Activated T-cell treated with anti-CD3 and anti-CD28 coated beads, Interleukin-2, amount 50 U/mL, for 72 hours (primary cell): ENCODE results near the gene KCNK6. TPM values are rescaled to one million over a fixed set of nuclear protein-coding genes. Genes with fewer than 3 reads are reported as not detected.

Experiments
- ATAC-seq, 2 donors: fragments of 150-1000 bp; cut with Tn5 transposase; replicated peaks in 1 of 2; 2 replicates each; pipeline ENCODE4 v1.10.0; 2021; ENCODE audit warnings: moderate library complexity in 2 of 2, mild to moderate bottlenecking in 1 of 2
- DNase-seq, 2 donors: peaks; one replicate each; pipeline ENCODE4 v3.0.0; 2021 to 2022; ENCODE audit warnings: mixed read lengths in 1 of 2
- H3K27ac Mint-ChIP-seq: one replicate; pipeline ENCODE4 v1.8.0; 2022; ENCODE audit warnings: mild to moderate bottlenecking, moderate library complexity, mixed read lengths
- H3K27me3 Mint-ChIP-seq: one replicate; pipeline ENCODE4 v1.8.0; 2022; ENCODE audit warnings: low read depth, mixed read lengths
- H3K36me3 Mint-ChIP-seq, 2 donors: one replicate each; pipeline ENCODE4 v1.8.0; 2022; ENCODE audit warnings: mixed read lengths in 2 of 2, mild to moderate bottlenecking in 1 of 2; ENCODE audit not compliant: insufficient read depth in 2 of 2
- H3K4me1 Mint-ChIP-seq: one replicate; pipeline ENCODE4 v1.8.0; 2022; ENCODE audit warnings: low read depth, mixed read lengths
- H3K4me3 Mint-ChIP-seq, 2 donors: one replicate each; pipeline ENCODE4 v1.8.0; 2022; ENCODE audit warnings: mild to moderate bottlenecking in 2 of 2, mixed read lengths in 2 of 2, moderate library complexity in 2 of 2
- H3K9me3 Mint-ChIP-seq, 2 donors: one replicate each; pipeline ENCODE4 v1.8.0; 2022; ENCODE audit warnings: mixed read lengths in 2 of 2
- total RNA-seq, 2 donors: library from RNA; stranded (reverse); gene quantifications; one replicate each; pipeline ENCODE4 v1.2.3, GENCODE V29; 2022

KCNK6 gene
- total RNA-seq, 2 donors from 2014 or later = 10.2 to 10.3 TPM

DNA sequence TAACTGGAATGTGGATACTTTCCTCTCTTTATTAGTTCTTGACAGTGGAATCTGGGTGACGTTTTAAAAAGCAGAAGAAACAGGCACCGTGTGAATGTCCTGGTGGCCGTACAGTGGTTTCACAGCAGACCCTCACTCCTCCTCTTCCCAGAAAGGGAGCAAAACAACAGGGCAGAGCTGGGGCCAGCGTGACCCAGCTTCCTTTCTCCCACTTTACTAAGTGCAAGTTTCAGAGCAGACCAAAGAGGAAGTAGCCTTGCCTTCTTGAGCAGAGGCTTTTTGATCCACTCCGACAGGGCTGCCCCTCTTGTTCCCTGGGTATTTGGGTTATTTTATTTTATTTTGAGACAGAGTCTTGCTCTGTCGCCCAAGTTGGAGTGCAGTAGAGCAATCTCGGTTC, 35.2 kb upstream of the KCNK6 start:
- Mint-ChIP-seq H3K4me1 (peaks cover 23% of the 10 kb centered on the region), H3K27me3 (no peaks in the 10 kb centered on the region), H3K27ac (no peak overlapping the region), H3K36me3 (peaks cover 0 to 2% of the 10 kb centered on the region in 2 donors), H3K4me3 (no peak overlapping the region), H3K9me3 (no peaks in the 10 kb centered on the region)
- no peak for DNase-seq
- ATAC-seq = no peak

DNA sequence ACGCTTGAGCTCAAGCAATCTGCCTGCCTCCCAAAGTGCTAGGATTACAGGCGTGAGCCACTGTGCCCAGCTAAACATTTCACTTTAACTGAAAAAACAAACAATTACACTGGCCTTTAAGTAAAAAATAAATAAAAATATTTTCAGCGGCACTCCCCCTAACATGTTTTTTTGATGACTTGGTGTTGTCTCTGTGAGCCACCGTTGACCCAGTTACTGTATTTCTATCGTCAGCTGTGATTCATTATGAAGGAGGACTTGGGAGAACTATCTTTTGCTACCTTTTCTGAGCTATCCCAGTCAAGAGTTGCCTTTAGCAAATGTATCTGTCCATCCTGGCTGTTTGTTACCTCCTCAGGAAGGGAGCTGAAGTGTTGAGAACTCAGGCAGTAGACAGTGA, 34.1 kb upstream of the KCNK6 start:
- Mint-ChIP-seq H3K4me1 (peaks cover 22% of the 10 kb centered on the region), H3K9me3 (no peaks in the 10 kb centered on the region), H3K27me3 (no peaks in the 10 kb centered on the region), H3K4me3 (no peak overlapping the region), H3K27ac (no peak overlapping the region), H3K36me3 (peaks cover 0 to 5% of the 10 kb centered on the region in 2 donors)
- DNase-seq = no peak
- ATAC-seq = no peak

DNA sequence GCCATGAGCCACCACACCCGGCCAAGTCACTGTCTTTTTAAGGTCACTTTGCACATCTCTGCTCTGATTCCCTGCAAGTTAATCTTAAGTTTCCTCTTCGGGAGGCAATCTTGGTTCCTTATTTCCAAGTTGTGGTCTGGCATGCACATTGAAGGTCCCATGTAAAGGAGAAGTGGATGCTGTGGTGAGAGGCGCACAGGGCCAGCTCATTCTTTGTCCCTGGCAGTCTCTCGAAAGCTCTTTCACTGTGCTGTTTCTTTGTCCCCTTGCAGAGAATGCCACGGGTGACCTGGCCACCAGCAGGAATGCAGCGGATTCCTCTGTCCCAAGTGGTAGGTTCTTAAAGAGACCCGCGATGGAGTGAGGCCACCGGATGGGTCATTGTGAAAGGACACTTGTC, 32.0 kb upstream of the KCNK6 start:
- Mint-ChIP-seq H3K27me3 (no peaks in the 10 kb centered on the region), H3K27ac (no peak overlapping the region), H3K36me3 (peaks cover 0 to 5% of the 10 kb centered on the region in 2 donors), H3K9me3 (no peaks in the 10 kb centered on the region), H3K4me3 (no peak overlapping the region), H3K4me1 (peaks cover 2% of the 10 kb centered on the region)
- ATAC-seq (no peak), DNase-seq (no peak)

DNA sequence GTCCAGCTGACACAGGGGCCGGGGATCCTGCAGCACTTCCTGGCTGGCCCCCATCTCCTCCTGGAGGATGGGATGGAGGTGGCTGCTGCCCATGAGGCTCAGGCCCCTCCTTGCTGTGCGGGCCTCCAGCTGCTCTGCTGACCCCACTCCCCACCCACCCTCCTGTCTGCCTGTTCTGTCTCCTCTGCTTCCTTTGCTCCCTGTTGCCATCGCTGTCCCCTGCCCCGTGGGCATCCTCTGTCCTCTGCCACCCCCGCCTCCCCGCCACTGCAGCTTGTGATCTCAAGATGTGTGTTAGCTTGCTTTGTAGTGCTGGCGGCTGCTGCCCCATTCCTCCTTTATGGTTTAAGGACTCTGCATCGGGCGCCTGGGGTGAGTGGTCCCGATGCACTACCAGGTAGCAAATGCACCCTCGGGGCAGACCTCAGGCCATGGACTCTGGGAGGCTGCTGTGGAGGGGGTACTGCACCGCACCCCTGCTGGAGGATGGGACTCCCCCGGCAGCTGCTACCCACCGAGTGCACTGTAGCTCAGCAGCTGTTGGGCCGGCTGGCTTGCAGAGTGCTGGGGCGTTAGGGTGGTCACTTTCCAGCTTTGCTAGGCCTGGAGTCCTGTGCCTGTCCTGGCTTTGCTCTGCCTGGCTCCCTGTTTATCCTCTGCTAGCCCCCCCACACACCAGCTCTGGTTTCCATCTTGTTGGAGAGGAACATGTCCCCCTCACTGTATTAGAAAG, 31.4 kb upstream of the KCNK6 start:
- Mint-ChIP-seq H3K27ac (no peak overlapping the region), H3K27me3 (no peaks in the 10 kb centered on the region), H3K4me1 (no peaks in the 10 kb centered on the region), H3K4me3 (no peak overlapping the region), H3K9me3 (no peaks in the 10 kb centered on the region), H3K36me3 (peaks cover 0 to 5% of the 10 kb centered on the region in 2 donors)
- ATAC-seq (no peak), DNase-seq (no peak)

DNA sequence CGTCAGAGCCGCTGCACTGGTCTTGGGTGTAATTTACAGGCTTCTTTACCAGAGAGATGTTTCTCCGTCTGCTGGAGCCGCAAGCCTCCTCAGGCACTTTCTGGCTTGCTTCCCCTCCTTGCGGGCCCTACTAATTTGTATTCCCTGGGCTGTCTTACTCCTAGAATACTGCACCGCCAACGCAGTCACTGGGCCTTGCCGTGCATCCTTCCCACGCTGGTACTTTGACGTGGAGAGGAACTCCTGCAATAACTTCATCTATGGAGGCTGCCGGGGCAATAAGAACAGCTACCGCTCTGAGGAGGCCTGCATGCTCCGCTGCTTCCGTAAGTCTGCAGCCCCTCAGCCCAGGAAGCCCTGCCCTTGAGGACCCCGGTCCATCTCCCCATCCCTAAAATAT, 29.7 kb upstream of the KCNK6 start:
- Mint-ChIP-seq H3K36me3 (peaks cover 0 to 5% of the 10 kb centered on the region in 2 donors), H3K27ac (no peak overlapping the region), H3K9me3 (no peaks in the 10 kb centered on the region), H3K27me3 (no peaks in the 10 kb centered on the region), H3K4me1 (no peaks in the 10 kb centered on the region), H3K4me3 (no peak overlapping the region)
- ATAC-seq (no peak), DNase-seq (no peak)

DNA sequence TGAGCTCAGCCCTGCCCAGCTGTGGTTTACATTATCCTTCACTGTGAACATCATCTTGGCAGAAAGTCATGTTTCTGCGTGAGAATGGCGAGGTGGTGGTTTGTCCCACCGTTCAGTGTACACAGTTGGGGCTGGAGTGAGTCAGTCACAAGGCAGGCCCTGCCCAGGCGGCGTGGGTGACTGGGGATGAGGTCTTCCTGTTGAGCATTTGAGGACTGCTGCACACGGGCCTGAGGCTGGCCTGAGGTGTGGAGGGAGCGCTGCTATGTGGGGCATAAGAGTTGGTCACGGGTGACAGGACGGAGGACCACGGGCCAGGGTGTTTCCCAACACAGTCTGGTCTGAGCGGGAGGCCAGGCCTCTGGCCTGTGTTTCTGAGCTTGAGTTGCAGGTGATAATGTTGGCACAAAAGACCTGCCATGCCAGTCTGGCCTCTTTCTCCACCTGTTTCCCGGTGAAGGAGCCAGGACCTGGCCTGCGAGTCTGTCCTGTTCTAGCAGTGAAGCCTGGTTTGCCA, 29.0 kb upstream of the KCNK6 start:
- H3K4me3 Mint-ChIP-seq = no peak overlapping the region
- DNase-seq (no peak), ATAC-seq (no peak)
- peaks cover 0 to 5% of the 10 kb centered on the region in 2 donors for H3K36me3 Mint-ChIP-seq
- no peaks in the 10 kb centered on the region for H3K4me1 Mint-ChIP-seq
- H3K9me3 Mint-ChIP-seq = no peaks in the 10 kb centered on the region
- H3K27ac Mint-ChIP-seq = no peak overlapping the region
- no peaks in the 10 kb centered on the region for H3K27me3 Mint-ChIP-seq

DNA sequence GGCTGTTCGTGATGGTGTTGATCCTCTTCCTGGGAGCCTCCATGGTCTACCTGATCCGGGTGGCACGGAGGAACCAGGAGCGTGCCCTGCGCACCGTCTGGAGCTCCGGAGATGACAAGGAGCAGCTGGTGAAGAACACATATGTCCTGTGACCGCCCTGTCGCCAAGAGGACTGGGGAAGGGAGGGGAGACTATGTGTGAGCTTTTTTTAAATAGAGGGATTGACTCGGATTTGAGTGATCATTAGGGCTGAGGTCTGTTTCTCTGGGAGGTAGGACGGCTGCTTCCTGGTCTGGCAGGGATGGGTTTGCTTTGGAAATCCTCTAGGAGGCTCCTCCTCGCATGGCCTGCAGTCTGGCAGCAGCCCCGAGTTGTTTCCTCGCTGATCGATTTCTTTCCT, 27.8 kb upstream of the KCNK6 start:
- Mint-ChIP-seq H3K4me1 (no peaks in the 10 kb centered on the region), H3K9me3 (no peaks in the 10 kb centered on the region), H3K27ac (no peak overlapping the region), H3K36me3 (peaks cover 0 to 5% of the 10 kb centered on the region in 2 donors), H3K27me3 (no peaks in the 10 kb centered on the region), H3K4me3 (no peak overlapping the region)
- DNase-seq (no peak), ATAC-seq (no peak)

DNA sequence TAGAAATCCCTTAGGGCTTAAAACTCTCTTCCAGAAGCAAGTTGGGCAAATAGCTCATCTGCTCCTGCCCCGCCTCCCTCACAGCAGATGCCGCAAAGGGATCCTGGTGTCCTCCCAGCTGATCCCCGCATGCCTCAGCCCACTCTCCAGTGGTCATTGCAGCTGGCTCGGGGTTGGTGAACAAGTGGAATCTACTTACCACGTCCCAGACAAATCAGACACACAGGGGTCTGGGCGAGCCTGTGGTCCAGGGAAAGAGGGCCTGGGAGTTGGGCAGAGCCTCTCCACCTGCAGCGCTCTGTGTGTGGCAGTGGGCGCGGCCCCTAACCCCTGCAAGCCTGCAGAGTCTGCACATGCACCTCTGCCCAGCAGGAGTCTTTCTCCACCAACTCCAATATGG, 26.4 kb upstream of the KCNK6 start:
- Mint-ChIP-seq H3K27ac (no peak overlapping the region), H3K4me1 (no peaks in the 10 kb centered on the region), H3K36me3 (peaks cover 0 to 3% of the 10 kb centered on the region in 2 donors), H3K9me3 (no peaks in the 10 kb centered on the region), H3K4me3 (no peak overlapping the region), H3K27me3 (no peaks in the 10 kb centered on the region)
- no peak for ATAC-seq
- DNase-seq = no peak

DNA sequence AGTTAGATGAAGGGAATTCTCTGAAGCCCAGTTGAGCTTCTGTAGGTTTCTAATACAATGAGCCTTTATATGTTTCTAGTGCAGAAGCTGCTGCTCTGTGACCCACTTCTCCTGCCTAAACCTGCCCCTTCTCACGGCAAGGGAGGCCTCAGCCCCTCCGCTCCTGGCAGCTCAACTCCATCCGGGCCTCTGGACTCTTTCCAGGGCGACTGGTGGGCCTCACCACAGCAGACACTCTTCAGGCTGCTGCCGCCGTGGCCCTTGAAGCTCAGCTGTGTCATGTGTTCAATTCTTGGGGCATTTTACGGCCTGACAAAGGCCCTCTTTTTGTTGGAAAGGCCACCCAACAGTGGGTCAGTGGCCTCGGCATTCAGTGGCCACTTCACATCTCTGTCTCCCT, 25.6 kb upstream of the KCNK6 start:
- Mint-ChIP-seq H3K27me3 (no peaks in the 10 kb centered on the region), H3K27ac (no peak overlapping the region), H3K36me3 (peaks cover 0 to 3% of the 10 kb centered on the region in 2 donors), H3K4me3 (no peak overlapping the region), H3K4me1 (no peaks in the 10 kb centered on the region), H3K9me3 (no peaks in the 10 kb centered on the region)
- ATAC-seq (no peak), DNase-seq (no peak)

DNA sequence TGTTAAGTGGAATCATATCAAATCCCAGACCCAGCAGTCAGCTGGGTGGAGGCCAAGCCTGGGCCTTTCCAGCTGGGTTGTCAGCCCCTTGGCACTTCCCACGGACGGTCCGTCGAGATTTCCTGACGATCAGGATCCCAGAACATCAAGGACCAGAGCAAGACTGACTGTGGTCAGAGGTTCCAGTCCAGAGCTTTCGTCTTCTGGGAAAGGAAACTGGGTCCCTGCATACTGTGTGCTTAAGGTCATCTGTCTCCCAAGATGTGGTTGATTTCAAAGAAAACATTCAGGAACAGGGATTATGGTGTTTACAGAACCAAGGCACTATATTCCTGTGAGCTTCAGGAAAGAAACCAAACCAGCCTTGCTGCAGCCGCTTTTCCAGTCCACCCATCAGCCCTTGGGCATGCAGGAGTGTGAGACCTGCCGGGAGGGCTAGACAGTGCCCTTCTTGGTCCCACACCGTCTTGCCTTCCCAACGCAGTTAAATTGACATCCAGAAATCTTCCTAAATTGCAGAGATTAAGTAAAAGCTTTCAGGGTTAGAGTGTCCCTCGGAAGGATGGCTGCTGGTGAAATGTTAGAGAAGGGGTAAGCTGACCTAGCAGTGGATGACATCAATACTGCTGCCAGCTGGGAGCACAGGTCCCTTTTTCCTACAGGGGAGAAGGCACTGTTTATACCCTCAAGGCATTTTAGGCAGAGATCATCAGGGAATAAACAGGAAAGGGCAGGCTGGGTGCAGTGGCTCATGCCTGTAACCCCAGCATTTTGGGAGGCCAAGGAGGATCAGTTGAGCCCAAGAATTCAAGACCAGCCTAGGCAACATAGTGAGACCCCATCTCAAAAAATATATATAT, 20.6 kb upstream of the KCNK6 start:
- ATAC-seq (no peak), DNase-seq (no peak)
- Mint-ChIP-seq H3K27me3 (no peaks in the 10 kb centered on the region), H3K9me3 (no peaks in the 10 kb centered on the region), H3K27ac (no peak overlapping the region), H3K4me3 (no peak overlapping the region), H3K4me1 (no peaks in the 10 kb centered on the region), H3K36me3 (no peaks in the 10 kb centered on the region)

DNA sequence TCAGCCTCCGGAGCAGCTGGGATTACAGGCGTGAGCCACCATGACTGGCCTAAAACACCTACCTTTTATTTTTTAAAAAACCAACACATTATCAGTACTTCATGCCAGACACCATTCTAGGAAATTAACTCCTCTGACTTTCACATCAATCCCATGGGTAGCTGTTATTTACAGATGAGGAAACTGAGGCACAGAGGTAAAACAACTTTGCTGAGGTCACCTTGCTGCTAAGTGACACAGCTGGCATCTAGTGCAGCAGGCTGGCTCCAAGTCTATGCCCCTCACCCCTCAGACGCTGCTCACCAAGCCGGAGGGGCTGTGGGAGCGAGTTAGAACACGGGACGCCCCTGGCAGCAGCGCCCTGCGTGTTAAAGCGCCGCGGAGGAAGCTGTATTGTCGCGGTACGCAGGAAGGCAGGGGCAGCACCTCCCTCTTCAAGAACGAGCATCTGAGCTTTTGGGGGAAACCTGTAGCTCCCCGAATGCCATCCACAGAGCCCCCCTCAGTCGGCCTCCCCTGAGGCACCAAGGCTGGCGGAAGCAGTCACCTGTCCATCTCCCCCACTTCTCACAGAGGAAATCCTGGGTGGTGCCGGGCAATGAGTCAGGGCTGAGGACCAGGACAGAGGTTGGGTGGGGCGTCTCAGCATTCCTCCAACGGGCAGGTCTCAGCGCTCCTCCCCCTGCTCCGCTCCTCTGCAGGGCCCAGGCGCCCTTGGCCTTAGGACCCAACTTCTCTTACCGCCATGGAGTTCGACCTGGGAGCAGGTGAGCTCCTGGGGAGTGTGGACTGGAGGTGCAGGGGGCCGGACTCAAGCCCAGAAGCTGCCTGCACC, 15.9 kb upstream of the KCNK6 start, which contains the start of gene C19orf33:
TSS of gene C19orf33 (plus strand) at position 735 of the 835 bp plus-strand sequence. CDS start at position 746, 11 bp downstream.
- no peaks in the 10 kb centered on the region for H3K27me3 Mint-ChIP-seq
- no peak for ATAC-seq
- no peak within 1 kb of the TSS for H3K4me3 Mint-ChIP-seq
- H3K27ac Mint-ChIP-seq = no peak within 1 kb of the TSS
- no peak for DNase-seq
- no peaks in the 10 kb centered on the region for H3K9me3 Mint-ChIP-seq
- H3K36me3 Mint-ChIP-seq = peaks cover 0 to 3% of the 10 kb centered on the region in 2 donors
- no peaks in the 10 kb centered on the region for H3K4me1 Mint-ChIP-seq

DNA sequence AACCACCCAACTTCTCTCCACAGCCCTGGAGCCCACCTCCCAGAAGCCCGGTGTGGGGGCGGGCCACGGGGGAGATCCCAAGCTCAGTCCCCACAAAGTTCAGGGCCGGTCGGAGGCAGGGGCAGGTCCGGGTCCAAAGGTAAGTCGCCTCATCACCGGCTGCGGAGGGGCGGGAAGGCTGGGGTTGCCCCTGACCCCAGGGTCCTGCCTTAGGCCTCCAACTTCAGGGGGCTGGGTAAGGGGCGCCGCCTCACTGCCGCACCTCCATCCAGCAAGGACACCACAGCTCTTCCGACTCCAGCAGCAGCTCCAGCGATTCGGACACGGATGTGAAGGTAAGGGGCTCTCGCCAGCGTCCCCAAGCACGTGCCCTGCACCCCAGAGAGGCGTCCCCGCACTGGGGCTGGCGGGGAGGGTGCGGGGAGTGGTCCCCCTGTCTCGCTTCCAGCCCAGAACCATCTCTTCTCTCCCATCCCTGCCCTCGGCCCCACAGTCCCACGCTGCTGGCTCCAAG, 15.2 kb upstream of the KCNK6 start:
- no peak for ATAC-seq
- no peaks in the 10 kb centered on the region for H3K4me1 Mint-ChIP-seq
- no peaks in the 10 kb centered on the region for H3K9me3 Mint-ChIP-seq
- no peak overlapping the region for H3K4me3 Mint-ChIP-seq
- H3K27ac Mint-ChIP-seq = no peak overlapping the region
- peaks cover 0 to 3% of the 10 kb centered on the region in 2 donors for H3K36me3 Mint-ChIP-seq
- no peaks in the 10 kb centered on the region for H3K27me3 Mint-ChIP-seq
- DNase-seq = no peak
